Stimulated activated CD4-positive, alpha-beta T cell treated with anti-CD3 and anti-CD28 coated beads, Interleukin-1b, Interleukin-23, amount 100 ng/mL, for 24 hours (primary cell): Measurements from ENCODE around the gene TMEM89.

ENCODE experiments used
- DNase-seq, 4 experiments: peaks; one replicate each; pipeline ENCODE4 v3.0.0-alpha.2; 2020; ENCODE audit warnings: low read depth in 4 of 4, low spot score in 1 of 4

The TMEM89 gene

GRCh38 chr3:48619541-48620524 is 1.7 kb downstream of the TMEM89 start:
- DNase-seq, result no peak

GRCh38 chr3:48617559-48617958 is 4.0 kb downstream of the TMEM89 start:
- no peak for DNase-seq

- DNase-seq, result no peak
These were observed 7.5 kb downstream of the TMEM89 start for GRCh38 chr3:48614044-48614443.

- no peak for DNase-seq
These were observed 9.3 kb downstream of the TMEM89 start for GRCh38 chr3:48612309-48612708.

GRCh38 chr3:48609088-48610005 is 12.2 kb downstream of the TMEM89 start, which contains the start of gene UQCRC1:
Gene UQCRC1, minus strand, starts transcription at chr3:48609646. Its CDS starts 26 bp downstream, at chr3:48609620.
- DNase-seq, result peak; percentile 78 to 87 (median 84)

GRCh38 chr3:48607519-48607918 is 14.1 kb downstream of the TMEM89 start:
- DNase-seq, result peak in 1 of 4 experiments; percentile 21

- DNase-seq, result no peak
These were observed 20.0 kb downstream of the TMEM89 start for GRCh38 chr3:48601622-48601994.

- no peak for DNase-seq
These were observed 20.6 kb downstream of the TMEM89 start for GRCh38 chr3:48600711-48601621.

- DNase-seq, result no peak
These were observed 21.9 kb downstream of the TMEM89 start for GRCh38 chr3:48599509-48600285.

GRCh38 chr3:48599077-48599501 is 22.5 kb downstream of the TMEM89 start:
- no peak for DNase-seq

- DNase-seq, result no peak
These were observed 23.1 kb downstream of the TMEM89 start for GRCh38 chr3:48598323-48599076.

- no peak for DNase-seq
These were observed 24.2 kb downstream of the TMEM89 start for GRCh38 chr3:48597408-48597800.

- DNase-seq, result no peak
These were observed 24.7 kb downstream of the TMEM89 start for GRCh38 chr3:48596676-48597407.

GRCh38 chr3:48596157-48596556 is 25.4 kb downstream of the TMEM89 start:
- DNase-seq, result no peak

GRCh38 chr3:48595526-48596121 is 25.9 kb downstream of the TMEM89 start:
- DNase-seq, result no peak

GRCh38 chr3:48595075-48595525 is 26.5 kb downstream of the TMEM89 start, which contains the start of gene COL7A1:
Gene COL7A1, minus strand, starts transcription at chr3:48595329. Its CDS starts 170 bp downstream, at chr3:48595159.
- no peak for DNase-seq

- no peak for DNase-seq
These were observed 27.0 kb downstream of the TMEM89 start for GRCh38 chr3:48594417-48595049.
